WTC11 (cell line): Measurements from ENCODE around the gene MAP3K5. TPM values are rescaled to one million over a fixed set of nuclear protein-coding genes. Genes with fewer than 3 reads are reported as not detected.
A peak's percentile ranks its signal among the peaks of the same experiment; 100 is the strongest.

Source experiments
- ATAC-seq: fragments of 200-7000 bp; cut with Tn5 transposase; 2 replicates; pipeline ENCODE4 v1.10.0; 2021; ENCODE audit warnings: mild to moderate bottlenecking, moderate library complexity
- CTCF ChIA-PET: fragments of 300-600 bp; sonication (Branson Sonifier 250); formaldehyde crosslinking; loops from one replicate; lab custom pipeline; 2021; ENCODE audit warnings: antibody characterized with exemption; lab: Charles Lee
- POLR2A ChIA-PET: fragments of 350-600 bp; sonication (Branson Sonifier 250); formaldehyde crosslinking; loops from one replicate; lab custom pipeline; 2021; ENCODE audit warnings: antibody characterized with exemption; lab: Charles Lee
- DNase-seq: peaks from one replicate; pipeline ENCODE4 v3.0.0; 2021; ENCODE audit warnings: low spot score
- H3K27ac Mint-ChIP-seq: 2 replicates; pipeline ENCODE4 v1.8.0; 2021; ENCODE audit warnings: mixed read lengths
- H3K27me3 Mint-ChIP-seq: 2 replicates; pipeline ENCODE4 v1.8.0; 2021; ENCODE audit warnings: low read depth, mild to moderate bottlenecking, moderate library complexity, mixed read lengths
- H3K36me3 Mint-ChIP-seq: 2 replicates; pipeline ENCODE4 v1.8.0; 2021; ENCODE audit warnings: mixed read lengths
- H3K4me1 Mint-ChIP-seq: 2 replicates; pipeline ENCODE4 v1.8.0; 2022; ENCODE audit warnings: mixed read lengths
- H3K4me3 Mint-ChIP-seq: 2 replicates; pipeline ENCODE4 v1.8.0; 2021; ENCODE audit warnings: mild to moderate bottlenecking, moderate library complexity, mixed read lengths
- H3K9me3 Mint-ChIP-seq: 2 replicates; pipeline ENCODE4 v1.8.0; 2021; ENCODE audit warnings: mixed read lengths
- GTF2I ChIP-seq: fragments of 250-450 bp; sonication (Bioruptor Pico); conservative IDR thresholded peaks from 2 replicates; pipeline ENCODE4 v1.4.0; 2021; ENCODE audit warnings: mild to moderate bottlenecking
- HMGA2 ChIP-seq: fragments of 250-450 bp; sonication (Bioruptor Pico); IDR thresholded peaks from 2 replicates; pipeline ENCODE4 v1.4.0; 2021; ENCODE audit warnings: mild to moderate bottlenecking, moderate library complexity
- IRF2 ChIP-seq: sonication (generic); formaldehyde crosslinking; IDR thresholded peaks from 2 replicates; pipeline ENCODE4 v1.8.0; 2022; ENCODE audit warnings: low read depth, missing genetic modification reagents, borderline replicate concordance
- RELA ChIP-seq: sonication (generic); formaldehyde crosslinking; IDR thresholded peaks from 2 replicates; pipeline ENCODE4 v1.8.1; 2022; ENCODE audit warnings: missing genetic modification reagents, mild to moderate bottlenecking, borderline replicate concordance
- ZNF263 ChIP-seq: sonication (generic); formaldehyde crosslinking; IDR thresholded peaks from 2 replicates; pipeline ENCODE4 v1.8.1; 2022; ENCODE audit warnings: low read depth, mild to moderate bottlenecking, moderate library complexity, missing genetic modification reagents
- total RNA-seq: library from RNA; stranded (reverse); gene quantifications from 3 replicates; pipeline ENCODE4 v1.2.3, GENCODE V29; 2021
- TF ChIP-seq, protein P1 (sequence below): sonication (generic); formaldehyde crosslinking; IDR thresholded peaks from 2 replicates; pipeline ENCODE4 v1.8.0; 2023; ENCODE audit warnings: missing genetic modification reagents, mild to moderate bottlenecking, borderline replicate concordance
- TF ChIP-seq, protein P2 (sequence below): sonication (generic); formaldehyde crosslinking; IDR thresholded peaks from 2 replicates; pipeline ENCODE4 v1.8.1; 2023; ENCODE audit warnings: mild to moderate bottlenecking, missing genetic modification reagents
- TF ChIP-seq, protein P3 (sequence below): fragments of 200-600 bp; IDR thresholded peaks from 2 replicates; pipeline ENCODE4 v1.8.0; 2022; ENCODE audit warnings: antibody characterized with exemption
- TF ChIP-seq, protein P4 (sequence below): sonication (generic); formaldehyde crosslinking; IDR thresholded peaks from 2 replicates; pipeline ENCODE4 v1.8.0; 2022; ENCODE audit warnings: mild to moderate bottlenecking, missing genetic modification reagents

The MAP3K5 gene
- total RNA-seq, 1 experiment from 2014 or later, result 1.6 TPM

DNA sequence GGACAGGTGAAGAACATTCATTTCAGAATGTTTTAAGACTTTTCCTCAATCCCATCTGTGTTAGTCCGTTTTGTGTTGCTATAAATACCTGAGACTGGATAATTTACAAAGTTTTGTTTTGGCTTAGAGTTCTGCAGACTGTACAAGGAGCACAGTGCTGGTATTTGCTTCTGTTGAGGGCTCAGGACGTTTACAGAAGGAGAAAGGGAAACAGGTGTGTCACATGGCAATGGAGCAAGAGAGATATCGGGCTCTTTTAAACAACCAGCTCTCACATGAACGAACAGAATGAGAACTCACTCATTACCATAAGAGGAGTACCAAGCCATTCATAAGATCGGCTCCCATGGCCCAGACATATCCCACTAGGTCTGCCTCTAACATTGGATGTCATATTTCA is 258.8 kb downstream of the MAP3K5 start (continued):
- TF ChIP-seq, protein P1, sequence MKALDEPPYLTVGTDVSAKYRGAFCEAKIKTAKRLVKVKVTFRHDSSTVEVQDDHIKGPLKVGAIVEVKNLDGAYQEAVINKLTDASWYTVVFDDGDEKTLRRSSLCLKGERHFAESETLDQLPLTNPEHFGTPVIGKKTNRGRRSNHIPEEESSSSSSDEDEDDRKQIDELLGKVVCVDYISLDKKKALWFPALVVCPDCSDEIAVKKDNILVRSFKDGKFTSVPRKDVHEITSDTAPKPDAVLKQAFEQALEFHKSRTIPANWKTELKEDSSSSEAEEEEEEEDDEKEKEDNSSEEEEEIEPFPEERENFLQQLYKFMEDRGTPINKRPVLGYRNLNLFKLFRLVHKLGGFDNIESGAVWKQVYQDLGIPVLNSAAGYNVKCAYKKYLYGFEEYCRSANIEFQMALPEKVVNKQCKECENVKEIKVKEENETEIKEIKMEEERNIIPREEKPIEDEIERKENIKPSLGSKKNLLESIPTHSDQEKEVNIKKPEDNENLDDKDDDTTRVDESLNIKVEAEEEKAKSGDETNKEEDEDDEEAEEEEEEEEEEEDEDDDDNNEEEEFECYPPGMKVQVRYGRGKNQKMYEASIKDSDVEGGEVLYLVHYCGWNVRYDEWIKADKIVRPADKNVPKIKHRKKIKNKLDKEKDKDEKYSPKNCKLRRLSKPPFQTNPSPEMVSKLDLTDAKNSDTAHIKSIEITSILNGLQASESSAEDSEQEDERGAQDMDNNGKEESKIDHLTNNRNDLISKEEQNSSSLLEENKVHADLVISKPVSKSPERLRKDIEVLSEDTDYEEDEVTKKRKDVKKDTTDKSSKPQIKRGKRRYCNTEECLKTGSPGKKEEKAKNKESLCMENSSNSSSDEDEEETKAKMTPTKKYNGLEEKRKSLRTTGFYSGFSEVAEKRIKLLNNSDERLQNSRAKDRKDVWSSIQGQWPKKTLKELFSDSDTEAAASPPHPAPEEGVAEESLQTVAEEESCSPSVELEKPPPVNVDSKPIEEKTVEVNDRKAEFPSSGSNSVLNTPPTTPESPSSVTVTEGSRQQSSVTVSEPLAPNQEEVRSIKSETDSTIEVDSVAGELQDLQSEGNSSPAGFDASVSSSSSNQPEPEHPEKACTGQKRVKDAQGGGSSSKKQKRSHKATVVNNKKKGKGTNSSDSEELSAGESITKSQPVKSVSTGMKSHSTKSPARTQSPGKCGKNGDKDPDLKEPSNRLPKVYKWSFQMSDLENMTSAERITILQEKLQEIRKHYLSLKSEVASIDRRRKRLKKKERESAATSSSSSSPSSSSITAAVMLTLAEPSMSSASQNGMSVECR, result no peak

DNA sequence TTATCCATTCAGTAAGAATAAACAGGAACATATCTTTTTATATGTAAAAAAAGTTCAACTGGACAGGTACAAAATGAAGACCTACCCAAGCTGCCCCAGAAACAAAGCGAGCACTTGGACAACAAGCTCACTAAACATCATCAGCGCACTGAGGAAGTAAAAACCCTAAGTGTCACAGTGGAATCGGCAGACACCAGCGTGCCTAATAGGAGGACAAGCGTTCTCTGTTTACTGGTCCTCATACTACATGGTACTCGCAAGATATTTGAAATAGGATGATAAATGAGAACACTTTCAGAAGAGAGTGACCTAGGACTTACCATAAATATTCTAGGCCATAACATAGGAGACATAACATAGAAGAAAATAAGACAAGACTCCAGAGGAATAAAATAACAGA is 260.2 kb downstream of the MAP3K5 start:
- CTCF ChIA-PET, result interaction anchor here (1.6 to 1.7 kb wide), 2 partner anchors 15 to 18 kb away, joined by 4 to 10 read pairs; partner anchors contain the start of gene MAP7
- TF ChIP-seq GTF2I (CRISPR knock-in tag), result no peak
- TF ChIP-seq, protein P2, sequence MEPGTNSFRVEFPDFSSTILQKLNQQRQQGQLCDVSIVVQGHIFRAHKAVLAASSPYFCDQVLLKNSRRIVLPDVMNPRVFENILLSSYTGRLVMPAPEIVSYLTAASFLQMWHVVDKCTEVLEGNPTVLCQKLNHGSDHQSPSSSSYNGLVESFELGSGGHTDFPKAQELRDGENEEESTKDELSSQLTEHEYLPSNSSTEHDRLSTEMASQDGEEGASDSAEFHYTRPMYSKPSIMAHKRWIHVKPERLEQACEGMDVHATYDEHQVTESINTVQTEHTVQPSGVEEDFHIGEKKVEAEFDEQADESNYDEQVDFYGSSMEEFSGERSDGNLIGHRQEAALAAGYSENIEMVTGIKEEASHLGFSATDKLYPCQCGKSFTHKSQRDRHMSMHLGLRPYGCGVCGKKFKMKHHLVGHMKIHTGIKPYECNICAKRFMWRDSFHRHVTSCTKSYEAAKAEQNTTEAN (CRISPR knock-in tag), result no peak
- POLR2A ChIA-PET, result interaction anchor here (0.6 kb wide), 1 partner anchor 1644 kb away, joined by 4 read pairs; no protein-coding TSS in a partner anchor
- ATAC-seq (no peak), DNase-seq (no peak)
- Mint-ChIP-seq H3K27me3 (no peaks in the 10 kb centered on the region), H3K4me1 (peaks cover 77% of the 10 kb centered on the region), H3K9me3 (peaks cover 7% of the 10 kb centered on the region), H3K4me3 (no peak overlapping the region), H3K36me3 (peaks cover 6% of the 10 kb centered on the region), H3K27ac (no peak overlapping the region)

DNA sequence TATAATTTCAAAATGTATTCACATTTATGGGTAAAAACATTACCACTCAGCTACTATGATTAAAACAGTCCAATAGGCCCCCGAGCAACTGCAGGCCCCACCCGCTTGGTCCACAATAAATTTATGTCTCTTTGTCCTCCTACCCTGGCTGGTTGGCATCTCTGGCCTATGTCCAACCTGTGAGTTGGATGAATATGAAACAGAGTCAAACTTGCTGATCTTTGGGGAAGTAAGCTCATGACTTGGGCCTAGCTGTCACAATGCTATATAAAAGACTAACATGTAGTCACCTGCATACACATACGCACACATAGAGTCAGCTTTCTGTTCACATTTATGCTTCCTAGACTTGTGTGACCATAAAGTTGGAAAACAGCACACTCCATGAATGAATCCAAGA is 262.6 kb downstream of the MAP3K5 start:
- POLR2A ChIA-PET, result interaction anchor here (0.8 kb wide), 1 partner anchor 15 kb away, joined by 3 read pairs; no protein-coding TSS in a partner anchor
- ATAC-seq (no peak), DNase-seq (no peak)
- Mint-ChIP-seq H3K4me1 (peaks cover 82% of the 10 kb centered on the region), H3K27ac (no peak overlapping the region), H3K9me3 (no peaks in the 10 kb centered on the region), H3K36me3 (no peaks in the 10 kb centered on the region), H3K27me3 (no peaks in the 10 kb centered on the region), H3K4me3 (no peak overlapping the region)
- CTCF ChIA-PET, result no interaction called here
- TF ChIP-seq IRF2, result no peak
- TF ChIP-seq, protein P3, sequence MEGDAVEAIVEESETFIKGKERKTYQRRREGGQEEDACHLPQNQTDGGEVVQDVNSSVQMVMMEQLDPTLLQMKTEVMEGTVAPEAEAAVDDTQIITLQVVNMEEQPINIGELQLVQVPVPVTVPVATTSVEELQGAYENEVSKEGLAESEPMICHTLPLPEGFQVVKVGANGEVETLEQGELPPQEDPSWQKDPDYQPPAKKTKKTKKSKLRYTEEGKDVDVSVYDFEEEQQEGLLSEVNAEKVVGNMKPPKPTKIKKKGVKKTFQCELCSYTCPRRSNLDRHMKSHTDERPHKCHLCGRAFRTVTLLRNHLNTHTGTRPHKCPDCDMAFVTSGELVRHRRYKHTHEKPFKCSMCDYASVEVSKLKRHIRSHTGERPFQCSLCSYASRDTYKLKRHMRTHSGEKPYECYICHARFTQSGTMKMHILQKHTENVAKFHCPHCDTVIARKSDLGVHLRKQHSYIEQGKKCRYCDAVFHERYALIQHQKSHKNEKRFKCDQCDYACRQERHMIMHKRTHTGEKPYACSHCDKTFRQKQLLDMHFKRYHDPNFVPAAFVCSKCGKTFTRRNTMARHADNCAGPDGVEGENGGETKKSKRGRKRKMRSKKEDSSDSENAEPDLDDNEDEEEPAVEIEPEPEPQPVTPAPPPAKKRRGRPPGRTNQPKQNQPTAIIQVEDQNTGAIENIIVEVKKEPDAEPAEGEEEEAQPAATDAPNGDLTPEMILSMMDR, result no peak
- TF ChIP-seq ZNF263 (CRISPR knock-in tag), result no peak
- TF ChIP-seq, protein P4, sequence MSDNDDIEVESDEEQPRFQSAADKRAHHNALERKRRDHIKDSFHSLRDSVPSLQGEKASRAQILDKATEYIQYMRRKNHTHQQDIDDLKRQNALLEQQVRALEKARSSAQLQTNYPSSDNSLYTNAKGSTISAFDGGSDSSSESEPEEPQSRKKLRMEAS (CRISPR knock-in tag), result no peak
- no peak for TF ChIP-seq HMGA2 (CRISPR knock-in tag)

DNA sequence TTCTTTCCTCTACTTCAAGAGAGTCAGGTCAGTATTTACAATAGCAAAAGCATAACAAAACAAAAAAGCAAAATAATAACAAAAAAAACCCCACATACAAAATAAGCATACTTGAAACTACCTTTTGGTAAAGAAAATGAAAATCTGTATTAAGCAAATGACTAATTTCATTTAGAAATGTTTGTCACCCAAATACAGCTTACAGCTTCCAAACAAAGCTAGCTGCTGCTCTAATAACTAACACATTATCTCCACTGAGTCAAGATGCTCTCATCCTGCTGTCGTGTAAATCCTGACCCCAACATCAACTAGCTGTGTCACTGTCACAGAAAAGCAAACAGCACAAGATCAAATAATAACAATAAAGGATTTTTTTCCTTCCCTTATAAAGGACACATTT is 263.8 kb downstream of the MAP3K5 start:
- Mint-ChIP-seq H3K27ac (peak overlapping the region; percentile 50), H3K27me3 (no peaks in the 10 kb centered on the region), H3K4me3 (no peak overlapping the region), H3K9me3 (no peaks in the 10 kb centered on the region), H3K4me1 (peaks cover 76% of the 10 kb centered on the region), H3K36me3 (no peaks in the 10 kb centered on the region)
- ATAC-seq, result no peak
- ChIA-PET POLR2A (no interaction called here), CTCF (interaction anchor here (4.4 to 4.9 kb wide), 2 partner anchors 19 to 22 kb away, joined by 28 to 70 read pairs; partner anchors contain the start of gene MAP7)
- no peak for TF ChIP-seq RELA (CRISPR knock-in tag)
- DNase-seq, result no peak
